HEK293 (cell line): ENCODE results near the gene CSTF1.

Source experiments
- ELK4 ChIP-seq: IDR thresholded peaks from 2 replicates; pipeline ENCODE4 v1.6.1; 2011; ENCODE audit warnings: mild to moderate bottlenecking, low read depth, low read length, borderline replicate concordance
- PATZ1 ChIP-seq: fragments of 450-650 bp; formaldehyde crosslinking; IDR thresholded peaks from 2 replicates; pipeline ENCODE4 v1.5.1; 2016; ENCODE audit warnings: missing biosample characterization, missing genetic modification characterization
- ZFP3 ChIP-seq: fragments of 450-650 bp; formaldehyde crosslinking; IDR thresholded peaks from 2 replicates; pipeline ENCODE4 v1.5.1; 2016; ENCODE audit warnings: low read depth, missing biosample characterization, missing genetic modification characterization
- ZNF10 ChIP-seq: fragments of 450-650 bp; formaldehyde crosslinking; IDR thresholded peaks from 2 replicates; pipeline ENCODE4 v1.5.1; 2017; ENCODE audit warnings: missing biosample characterization, missing genetic modification characterization
- ZNF223 ChIP-seq: fragments of 450-650 bp; formaldehyde crosslinking; IDR thresholded peaks from 2 replicates; pipeline ENCODE4 v1.5.1; 2016; ENCODE audit warnings: missing biosample characterization, missing genetic modification characterization
- ZNF707 ChIP-seq: fragments of 450-650 bp; formaldehyde crosslinking; IDR thresholded peaks from 2 replicates; pipeline ENCODE4 v1.5.1; 2016; ENCODE audit warnings: missing biosample characterization, missing genetic modification characterization
- TF ChIP-seq, protein P1 (sequence below): fragments of 450-650 bp; formaldehyde crosslinking; IDR thresholded peaks from 2 replicates; pipeline ENCODE4 v1.5.1; 2016; ENCODE audit warnings: missing biosample characterization, missing genetic modification characterization

DNA sequence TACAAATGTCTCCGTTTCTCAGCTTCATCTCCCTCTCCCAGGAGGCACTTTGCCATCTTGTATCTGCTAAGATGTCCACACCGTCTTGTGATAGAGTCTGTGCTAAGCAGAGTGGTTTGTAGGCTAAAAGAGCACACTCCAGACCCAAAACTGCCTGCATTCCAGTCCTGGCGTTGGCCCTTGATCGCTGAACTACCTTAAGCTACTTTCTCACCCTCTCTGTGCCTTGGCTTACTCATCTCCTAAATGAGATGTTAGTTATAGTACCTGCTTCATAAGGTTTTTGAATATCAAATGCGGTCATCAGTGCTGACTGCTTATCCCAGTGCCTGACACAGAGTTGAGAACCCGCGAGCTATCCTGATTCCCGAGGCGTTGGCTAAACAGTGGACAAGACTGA is 33.6 kb downstream of the CSTF1 start:
- TF ChIP-seq ZNF10 (tag by site-specific recombination), result no peak
- TF ChIP-seq ZFP3 (tag by site-specific recombination), result no peak
- TF ChIP-seq, protein P1, sequence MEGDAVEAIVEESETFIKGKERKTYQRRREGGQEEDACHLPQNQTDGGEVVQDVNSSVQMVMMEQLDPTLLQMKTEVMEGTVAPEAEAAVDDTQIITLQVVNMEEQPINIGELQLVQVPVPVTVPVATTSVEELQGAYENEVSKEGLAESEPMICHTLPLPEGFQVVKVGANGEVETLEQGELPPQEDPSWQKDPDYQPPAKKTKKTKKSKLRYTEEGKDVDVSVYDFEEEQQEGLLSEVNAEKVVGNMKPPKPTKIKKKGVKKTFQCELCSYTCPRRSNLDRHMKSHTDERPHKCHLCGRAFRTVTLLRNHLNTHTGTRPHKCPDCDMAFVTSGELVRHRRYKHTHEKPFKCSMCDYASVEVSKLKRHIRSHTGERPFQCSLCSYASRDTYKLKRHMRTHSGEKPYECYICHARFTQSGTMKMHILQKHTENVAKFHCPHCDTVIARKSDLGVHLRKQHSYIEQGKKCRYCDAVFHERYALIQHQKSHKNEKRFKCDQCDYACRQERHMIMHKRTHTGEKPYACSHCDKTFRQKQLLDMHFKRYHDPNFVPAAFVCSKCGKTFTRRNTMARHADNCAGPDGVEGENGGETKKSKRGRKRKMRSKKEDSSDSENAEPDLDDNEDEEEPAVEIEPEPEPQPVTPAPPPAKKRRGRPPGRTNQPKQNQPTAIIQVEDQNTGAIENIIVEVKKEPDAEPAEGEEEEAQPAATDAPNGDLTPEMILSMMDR, result no peak
- no peak for TF ChIP-seq ZNF707 (tag by site-specific recombination)
- no peak for TF ChIP-seq ZNF223 (tag by site-specific recombination)
- no peak for TF ChIP-seq PATZ1 (tag by site-specific recombination)
- TF ChIP-seq ELK4, result no peak
